AG09319 (cell line): ENCODE data around the gene USP19.

ENCODE experiments used
- DNase-seq: peaks from one replicate; pipeline ENCODE4 v3.0.0-alpha.2; 2010; ENCODE audit warnings: low read depth; ENCODE audit errors: extremely low read depth
- CTCF ChIP-seq: IDR thresholded peaks from 2 replicates; pipeline ENCODE4 v1.5.1; 2011; ENCODE audit warnings: low read depth, mild to moderate bottlenecking, inconsistent platforms, low read length, moderate library complexity

The USP19 gene

GRCh38 chr3:49076646-49077045 lies 44.0 kb downstream of the USP19 start:
- DNase-seq = no peak
- TF ChIP-seq CTCF = no peak

- DNase-seq = no peak
- no peak for TF ChIP-seq CTCF
Measured at GRCh38 chr3:49076116-49076515, 44.5 kb downstream of the USP19 start.
